ENCODE data around the gene TRPV4. TPM values are rescaled to one million over a fixed set of nuclear protein-coding genes. Genes with fewer than 3 reads are reported as not detected.

TRPV4 gene
- total and polyA plus RNA-seq, 2 experiments from 2014 or later = 0.66 to 1.1 TPM

- TF ChIP-seq NANOG (IDR thresholded peaks at IDR 0.05; ENCODE audit: borderline replicate concordance) = no peak
- TF ChIP-seq STAT1 (IDR thresholded peaks at IDR 0.05; ENCODE audit: unreplicated experiment) = no peak
- TF ChIP-seq ETS1 (IDR thresholded peaks at IDR 0.05) = no peak
- TF ChIP-seq ZNF331 (CRISPR knock-in tag; IDR thresholded peaks at IDR 0.05; ENCODE audit: low read depth) = no peak
- TF ChIP-seq CREB1 (CRISPR knock-in tag; IDR thresholded peaks at IDR 0.05; ENCODE audit: low read depth) = no peak
- no peak for TF ChIP-seq EZH2phosphoT487 (IDR thresholded peaks at IDR 0.05; ENCODE audit: unreplicated experiment)
- TF ChIP-seq JUNB (IDR thresholded peaks at IDR 0.05; ENCODE audit: unreplicated experiment) = no peak
- TF ChIP-seq EZH2 (IDR thresholded peaks at IDR 0.05; ENCODE audit: low read depth, unreplicated experiment) = no peak
- TF ChIP-seq ZNF114 (CRISPR knock-in tag; IDR thresholded peaks at IDR 0.05) = no peak
Observed at GRCh38 chr12:109820816-109821381, 12.3 kb downstream of the TRPV4 start (continued).

GRCh38 chr12:109818905-109819500, 14.2 kb downstream of the TRPV4 start:
- ATAC-seq (no peak), DNase-seq (ENCODE audit: low spot score) (no peak)
- TF ChIP-seq EZH2 (IDR thresholded peaks at IDR 0.05; ENCODE audit: low read depth, unreplicated experiment) = no peak
- no peak for TF ChIP-seq CTCF (conservative IDR thresholded peaks at IDR 0.05; ENCODE audit: low read depth in 2 of 2)
- no peak for TF ChIP-seq EZH2phosphoT487 (IDR thresholded peaks at IDR 0.05; ENCODE audit: unreplicated experiment)
- TF ChIP-seq STAT1 (IDR thresholded peaks at IDR 0.05; ENCODE audit: unreplicated experiment) = no peak
- no peak for TF ChIP-seq JUNB (IDR thresholded peaks at IDR 0.05; ENCODE audit: unreplicated experiment)
- no peak for TF ChIP-seq REST (IDR thresholded peaks at IDR 0.05; ENCODE audit: unreplicated experiment)
- TF ChIP-seq POLR2AphosphoS5 (IDR thresholded peaks at IDR 0.05; ENCODE audit: low read depth) = no peak
- no peak for TF ChIP-seq ZNF331 (CRISPR knock-in tag; IDR thresholded peaks at IDR 0.05; ENCODE audit: low read depth)
- Histone ChIP-seq H3K36me3 (ENCODE audit: insufficient read depth) (no peaks in the 10 kb centered on the region), H4K20me1 (replicated peaks; ENCODE audit: insufficient read depth) (no peaks in the 10 kb centered on the region), H3K79me2 (replicated peaks; ENCODE audit: insufficient read depth) (no peaks in the 10 kb centered on the region), H3K27ac (ENCODE audit: low read depth) (0 out of 2 replicates have a peak overlapping the region, but pooled peaks have one; percentile 26), H3K4me1 (ENCODE audit: insufficient read depth) (no peaks in the 10 kb centered on the region), H3F3A (replicated peaks; ENCODE audit: low read depth) (no peaks in the 10 kb centered on the region), H3K9me2 (ENCODE audit: insufficient read depth) (no peaks in the 10 kb centered on the region), H3K4me2 (no peak overlapping the region), H3K27me3 (ENCODE audit: insufficient read depth) (no peaks in the 10 kb centered on the region), H2AFZ (no peak overlapping the region), H3K4me3 (no peak overlapping the region)
- peaks cover 6% of the 10 kb centered on the region for H3K27me3 Mint-ChIP-seq (ENCODE audit: insufficient read depth, low read depth, poor library complexity)
- no peaks in the 10 kb centered on the region for H3K36me3 Mint-ChIP-seq (ENCODE audit: low read depth)
- H3K4me1 Mint-ChIP-seq = peaks cover 10% of the 10 kb centered on the region; the same call in 2 of the 3 replicates
- H3K9me3 Mint-ChIP-seq = no peaks in the 10 kb centered on the region
- no peak overlapping the region for H3K27ac Mint-ChIP-seq
- no peak overlapping the region for H3K4me3 Mint-ChIP-seq

Data from GM23338 (cell line).